Stimulated activated CD4-positive, alpha-beta T cell treated with anti-CD3 and anti-CD28 coated beads, Interleukin-4, amount 100 ng/mL, for 24 hours (primary cell): ENCODE data around the gene TBC1D22A.
"Not testable (repeated sequence)": the region's sequence is repeated elsewhere in the genome, so short reads cannot be mapped to it uniquely, and the experiment has no call there.

Experiments
- DNase-seq: peaks from one replicate; pipeline ENCODE4 v3.0.0-alpha.2; 2020

TBC1D22A gene

GRCh38 chr22:46978668-46979067 is 216.2 kb downstream of the TBC1D22A start:
- not testable (repeated sequence) for DNase-seq

- no peak for DNase-seq
These were observed 217.1 kb downstream of the TBC1D22A start for GRCh38 chr22:46979506-46979905.

- no peak for DNase-seq
These were observed 217.9 kb downstream of the TBC1D22A start for GRCh38 chr22:46980392-46980791.

- no peak for DNase-seq
These were observed 220.2 kb downstream of the TBC1D22A start for GRCh38 chr22:46982635-46983034.

- no peak for DNase-seq
These were observed 220.6 kb downstream of the TBC1D22A start for GRCh38 chr22:46983046-46983445.

- DNase-seq = no peak
These were observed 222.5 kb downstream of the TBC1D22A start for GRCh38 chr22:46984751-46985506.

GRCh38 chr22:46985507-46985882 is 223.0 kb downstream of the TBC1D22A start:
- no peak for DNase-seq

GRCh38 chr22:46986788-46987187 is 224.3 kb downstream of the TBC1D22A start:
- DNase-seq = no peak

GRCh38 chr22:46990937-46991550 is 228.6 kb downstream of the TBC1D22A start:
- no peak for DNase-seq

- no peak for DNase-seq
These were observed 229.2 kb downstream of the TBC1D22A start for GRCh38 chr22:46991666-46992065.

- no peak for DNase-seq
These were observed 229.8 kb downstream of the TBC1D22A start for GRCh38 chr22:46992121-46992731.

- no peak for DNase-seq
These were observed 231.2 kb downstream of the TBC1D22A start for GRCh38 chr22:46993633-46994032.

- DNase-seq = no peak
These were observed 231.8 kb downstream of the TBC1D22A start for GRCh38 chr22:46994265-46994664.

GRCh38 chr22:46994983-46995382 is 232.5 kb downstream of the TBC1D22A start:
- no peak for DNase-seq

GRCh38 chr22:46995501-46996360 is 233.3 kb downstream of the TBC1D22A start:
- DNase-seq = no peak

- no peak for DNase-seq
These were observed 234.3 kb downstream of the TBC1D22A start for GRCh38 chr22:46996595-46997310.

- no peak for DNase-seq
These were observed 235.0 kb downstream of the TBC1D22A start for GRCh38 chr22:46997311-46997970.

GRCh38 chr22:46998331-46998730 is 235.9 kb downstream of the TBC1D22A start:
- DNase-seq = no peak

- no peak for DNase-seq
These were observed 237.8 kb downstream of the TBC1D22A start for GRCh38 chr22:47000256-47000655.

- no peak for DNase-seq
These were observed 238.4 kb downstream of the TBC1D22A start for GRCh38 chr22:47000888-47001287.

- no peak for DNase-seq
These were observed 238.8 kb downstream of the TBC1D22A start for GRCh38 chr22:47001288-47001687.

GRCh38 chr22:47002692-47003091 is 240.2 kb downstream of the TBC1D22A start:
- DNase-seq = no peak
